T1000 (cell line): ENCODE data around the gene TMIGD1.
"Not testable (repeated sequence)": the region's sequence is repeated elsewhere in the genome, so short reads cannot be mapped to it uniquely, and the experiment has no call there.

Experiments used
- DNase-seq: peaks from one replicate; lab custom pipeline; 2025; ENCODE audit warnings: mixed read lengths; lab: John Stamatoyannopoulos, UW

The TMIGD1 gene

GRCh38 chr17:30358055-30358760, 24.4 kb upstream of the TMIGD1 start:
- no peak for DNase-seq

GRCh38 chr17:30357476-30357875, 23.6 kb upstream of the TMIGD1 start:
- no peak for DNase-seq

- no peak for DNase-seq
These were observed 20.8 kb upstream of the TMIGD1 start for GRCh38 chr17:30354701-30355100.

GRCh38 chr17:30352240-30352814, 18.5 kb upstream of the TMIGD1 start:
- no peak for DNase-seq

- DNase-seq: no peak
These were observed 17.9 kb upstream of the TMIGD1 start for GRCh38 chr17:30351735-30352134.

GRCh38 chr17:30351263-30351662, 17.4 kb upstream of the TMIGD1 start:
- not testable (repeated sequence) for DNase-seq

- DNase-seq: no peak
These were observed 15.4 kb upstream of the TMIGD1 start for GRCh38 chr17:30349252-30349651.

GRCh38 chr17:30347488-30347887, 13.6 kb upstream of the TMIGD1 start:
- no peak for DNase-seq

GRCh38 chr17:30346221-30346795, 12.5 kb upstream of the TMIGD1 start:
- no peak for DNase-seq

GRCh38 chr17:30345527-30346075, 11.7 kb upstream of the TMIGD1 start:
- no peak for DNase-seq

- DNase-seq: no peak
These were observed 11.2 kb upstream of the TMIGD1 start for GRCh38 chr17:30345089-30345433.

GRCh38 chr17:30344283-30345088, 10.6 kb upstream of the TMIGD1 start:
- DNase-seq: no peak

GRCh38 chr17:30343796-30344195, 9.9 kb upstream of the TMIGD1 start:
- no peak for DNase-seq

GRCh38 chr17:30343244-30343643, 9.4 kb upstream of the TMIGD1 start:
- not testable (repeated sequence) for DNase-seq

GRCh38 chr17:30341703-30342249, 7.9 kb upstream of the TMIGD1 start:
- no peak for DNase-seq

GRCh38 chr17:30340801-30341356, 7.0 kb upstream of the TMIGD1 start:
- DNase-seq: no peak

- no peak for DNase-seq
These were observed 5.2 kb upstream of the TMIGD1 start for GRCh38 chr17:30339086-30339485.

GRCh38 chr17:30337393-30337999, 3.6 kb upstream of the TMIGD1 start:
- DNase-seq: no peak

- DNase-seq: no peak
These were observed 2.7 kb upstream of the TMIGD1 start for GRCh38 chr17:30336369-30337171.

GRCh38 chr17:30334421-30334820, 564 bp upstream of the TMIGD1 start:
- no peak for DNase-seq
